Caco-2 (cell line): ENCODE measurements around the gene HNF1B. TPM values are rescaled to one million over a fixed set of nuclear protein-coding genes. Genes with fewer than 3 reads are reported as not detected.

Source experiments
- BruUV-seq: library from RNA; stranded (reverse); fragments of 400-500 nt; replicated peaks from 2 replicates; lab custom pipeline; 2021; lab: Mats Ljungman, UMichigan
- CTCF ChIA-PET: fragments of 300-600 bp; sonication (Branson Sonifier 250); formaldehyde crosslinking; loops from one replicate; lab custom pipeline; 2022; ENCODE audit warnings: antibody characterized with exemption; lab: Charles Lee
- POLR2A ChIA-PET: fragments of 300-600 bp; sonication (Branson Sonifier 250); formaldehyde crosslinking; loops from one replicate; lab custom pipeline; 2022; ENCODE audit warnings: antibody characterized with exemption; lab: Charles Lee
- DNase-seq, 2 experiments: peaks; one replicate each; pipeline versions ENCODE4 v3.0.0 to v3.0.0-alpha.2; 2020 to 2022
- H3K27me3 ChIP-seq: replicated peaks from 2 replicates; pipeline ENCODE4 v1.6.0; 2011; ENCODE audit warnings: low read length; ENCODE audit not compliant: control insufficient read depth, insufficient read depth
- H3K36me3 ChIP-seq: 2 replicates; pipeline ENCODE4 v1.5.1; 2011; ENCODE audit warnings: low read length; ENCODE audit not compliant: control insufficient read depth, insufficient read depth
- H3K4me1 ChIP-seq: fragments of 250-450 bp; sonication (Bioruptor Pico); 2 replicates; pipeline ENCODE4 v1.5.1; 2020; ENCODE audit warnings: mild to moderate bottlenecking
- H3K4me3 ChIP-seq: 2 replicates; pipeline ENCODE4 v1.5.1; 2011; ENCODE audit warnings: low read depth, mild to moderate bottlenecking, control low read depth, low read length
- H3K9me3 ChIP-seq: fragments of 250-450 bp; sonication (Bioruptor Pico); 2 replicates; pipeline ENCODE4 v1.5.1; 2020; ENCODE audit warnings: mild to moderate bottlenecking, moderate library complexity
- H3K27ac Mint-ChIP-seq: one replicate; pipeline ENCODE4 v1.8.0; 2022; ENCODE audit warnings: mixed read lengths; ENCODE audit not compliant: unreplicated experiment
- H3K27me3 Mint-ChIP-seq: one replicate; pipeline ENCODE4 v1.8.0; 2022; ENCODE audit warnings: mixed read lengths; ENCODE audit not compliant: insufficient read depth, unreplicated experiment
- H3K36me3 Mint-ChIP-seq: one replicate; pipeline ENCODE4 v1.8.0; 2022; ENCODE audit warnings: mild to moderate bottlenecking, mixed read lengths; ENCODE audit not compliant: insufficient read depth, unreplicated experiment
- H3K4me1 Mint-ChIP-seq: one replicate; pipeline ENCODE4 v1.8.0; 2022; ENCODE audit warnings: low read depth, mixed read lengths; ENCODE audit not compliant: unreplicated experiment
- H3K4me3 Mint-ChIP-seq: one replicate; pipeline ENCODE4 v1.8.0; 2022; ENCODE audit warnings: mild to moderate bottlenecking, moderate library complexity, mixed read lengths; ENCODE audit not compliant: unreplicated experiment
- H3K9me3 Mint-ChIP-seq: one replicate; pipeline ENCODE4 v1.8.0; 2022; ENCODE audit warnings: mixed read lengths; ENCODE audit not compliant: unreplicated experiment
- CTCF ChIP-seq, 2 experiments: fragments of 200-600 bp in 1 of 2; IDR thresholded peaks; 1 replicate in 1 of 2; 2 replicates in 1 of 2; pipeline versions ENCODE4 v1.5.1 to v1.8.0; 2011 to 2022; ENCODE audit warnings: antibody characterized with exemption in 1 of 2, control low read depth in 1 of 2, inconsistent platforms in 1 of 2, low read depth in 1 of 2, low read length in 1 of 2, mild to moderate bottlenecking in 1 of 2, moderate library complexity in 1 of 2; ENCODE audit not compliant: insufficient read depth in 1 of 2, severe bottlenecking in 1 of 2, unreplicated experiment in 1 of 2
- intact Hi-C: fragments of 100-400 bp; cut with micrococcal nuclease; formaldehyde crosslinking; loops from one replicate; pipeline ENCODE4 v1.10.0; 2022; ENCODE audit not compliant: unreplicated experiment
- total RNA-seq: library from RNA; stranded (reverse); gene quantifications from 2 replicates; pipeline ENCODE4 v1.2.3, GENCODE V29; 2022

The HNF1B gene
- total RNA-seq, 1 experiment from 2014 or later: 36.9 TPM

GRCh38 chr17:37791447-37792399 lies 46.9 kb upstream of the HNF1B start:
- peaks cover 32% of the 10 kb centered on the region for H3K4me1 Mint-ChIP-seq
- H3K27me3 Mint-ChIP-seq: no peaks in the 10 kb centered on the region
- peak in 1 of 2 experiments; percentile 26 for DNase-seq
- H3K27me3 ChIP-seq: no peaks in the 10 kb centered on the region
- peaks cover 19% of the 10 kb centered on the region for H3K4me1 ChIP-seq
- H3K27ac Mint-ChIP-seq: peak overlapping the region; percentile 16
- TF ChIP-seq CTCF (IDR thresholded peaks at IDR 0.05; ENCODE audit: insufficient read depth in 1 of 2, low read depth in 1 of 2, low read length in 1 of 2, severe bottlenecking in 1 of 2, unreplicated experiment in 1 of 2): peak; percentile 21 to 48
- no peak overlapping the region for H3K4me3 Mint-ChIP-seq
- no peaks in the 10 kb centered on the region for H3K36me3 ChIP-seq
- H3K9me3 ChIP-seq: no peaks in the 10 kb centered on the region
- ChIA-PET CTCF (interaction anchor here (0.7 to 1.0 kb wide), 2 partner anchors 25 to 147 kb away, joined by 3 to 6 read pairs; no protein-coding TSS in a partner anchor), POLR2A (interaction anchor here (0.6 kb wide), 1 partner anchor 183 kb away, joined by 8 read pairs; no protein-coding TSS in a partner anchor)
- intact Hi-C loops: no loop called here
- BruUV-seq: no TSS peak
- H3K36me3 Mint-ChIP-seq: no peaks in the 10 kb centered on the region
- no peaks in the 10 kb centered on the region for H3K9me3 Mint-ChIP-seq
- no peak overlapping the region for H3K4me3 ChIP-seq

GRCh38 chr17:37789771-37790541 lies 45.1 kb upstream of the HNF1B start:
- intact Hi-C loops: no loop called here
- no peaks in the 10 kb centered on the region for H3K9me3 Mint-ChIP-seq

More at GRCh38 chr17:37789771-37790541, 45.1 kb upstream of the HNF1B start:
- no peak for TF ChIP-seq CTCF (IDR thresholded peaks at IDR 0.05; ENCODE audit: insufficient read depth in 1 of 2, low read depth in 1 of 2, low read length in 1 of 2, severe bottlenecking in 1 of 2, unreplicated experiment in 1 of 2)
- Histone ChIP-seq H3K27me3 (no peaks in the 10 kb centered on the region), H3K9me3 (no peaks in the 10 kb centered on the region), H3K4me3 (no peak overlapping the region), H3K36me3 (no peaks in the 10 kb centered on the region), H3K4me1 (peaks cover 13% of the 10 kb centered on the region)
- Mint-ChIP-seq H3K4me3 (no peak overlapping the region), H3K36me3 (no peaks in the 10 kb centered on the region), H3K27ac (no peak overlapping the region), H3K4me1 (peaks cover 31% of the 10 kb centered on the region), H3K27me3 (no peaks in the 10 kb centered on the region)
- POLR2A ChIA-PET: no interaction called here
- DNase-seq: no peak
- CTCF ChIA-PET: no interaction called here
- no TSS peak for BruUV-seq
